Stimulated activated CD8-positive, alpha-beta memory T cell treated with anti-CD3 and anti-CD28 coated beads, Interleukin-4, amount 100 ng/mL, for 24 hours (primary cell): ENCODE measurements around the gene MRPL55.

Source experiments
- DNase-seq: peaks from one replicate; pipeline ENCODE4 v3.0.0-alpha.2; 2020; ENCODE audit warnings: low read depth

Gene MRPL55

DNA sequence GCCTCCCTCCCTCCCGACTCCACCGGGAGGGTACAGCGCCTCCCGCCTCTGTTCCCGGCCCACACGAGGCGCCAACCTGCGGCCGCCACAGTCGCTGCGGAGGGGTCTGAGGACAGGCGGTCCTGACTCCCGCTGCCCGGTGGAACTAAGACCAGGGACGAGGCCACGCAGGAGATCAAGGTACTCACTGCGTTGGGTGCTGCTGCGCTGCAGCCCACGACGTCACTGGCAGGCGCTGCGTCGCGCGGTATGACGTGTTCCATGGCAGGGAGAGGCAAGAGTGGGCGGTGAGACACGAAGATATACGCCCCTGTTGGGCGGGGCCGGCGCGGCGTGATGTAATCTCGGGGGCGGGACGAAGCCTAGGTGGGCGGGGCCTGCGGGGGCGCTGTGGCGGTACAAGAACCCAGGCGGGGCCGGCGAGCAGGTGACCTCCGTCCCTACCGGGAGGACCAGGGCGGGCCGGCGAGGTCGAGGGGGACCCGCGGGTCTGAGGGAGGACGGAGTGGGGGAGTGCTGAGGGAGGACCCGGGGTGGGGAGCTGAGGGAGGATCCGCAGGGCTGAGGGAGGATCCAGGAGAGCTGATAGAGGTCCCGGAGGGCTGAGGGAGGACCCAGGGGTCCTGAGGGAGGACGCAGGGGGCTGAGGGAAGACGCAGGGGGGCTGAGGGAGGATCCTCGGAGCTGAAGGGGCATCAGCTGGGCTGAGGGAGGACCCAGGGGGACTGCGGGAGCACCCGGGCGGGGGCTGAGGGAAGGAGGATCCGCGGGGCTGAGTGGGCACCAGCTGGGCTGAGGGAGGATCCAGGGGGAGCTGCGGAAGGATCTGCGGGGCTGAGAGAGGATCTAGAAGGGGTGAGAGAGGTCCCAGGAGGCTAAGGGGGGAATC, at the start of gene MRPL55:
TSS of gene MRPL55 (minus strand) at position 227 of the 889 bp plus-strand sequence. CDS start 1,039 bp downstream, outside the sequence.
- DNase-seq, result peak; percentile 97

DNA sequence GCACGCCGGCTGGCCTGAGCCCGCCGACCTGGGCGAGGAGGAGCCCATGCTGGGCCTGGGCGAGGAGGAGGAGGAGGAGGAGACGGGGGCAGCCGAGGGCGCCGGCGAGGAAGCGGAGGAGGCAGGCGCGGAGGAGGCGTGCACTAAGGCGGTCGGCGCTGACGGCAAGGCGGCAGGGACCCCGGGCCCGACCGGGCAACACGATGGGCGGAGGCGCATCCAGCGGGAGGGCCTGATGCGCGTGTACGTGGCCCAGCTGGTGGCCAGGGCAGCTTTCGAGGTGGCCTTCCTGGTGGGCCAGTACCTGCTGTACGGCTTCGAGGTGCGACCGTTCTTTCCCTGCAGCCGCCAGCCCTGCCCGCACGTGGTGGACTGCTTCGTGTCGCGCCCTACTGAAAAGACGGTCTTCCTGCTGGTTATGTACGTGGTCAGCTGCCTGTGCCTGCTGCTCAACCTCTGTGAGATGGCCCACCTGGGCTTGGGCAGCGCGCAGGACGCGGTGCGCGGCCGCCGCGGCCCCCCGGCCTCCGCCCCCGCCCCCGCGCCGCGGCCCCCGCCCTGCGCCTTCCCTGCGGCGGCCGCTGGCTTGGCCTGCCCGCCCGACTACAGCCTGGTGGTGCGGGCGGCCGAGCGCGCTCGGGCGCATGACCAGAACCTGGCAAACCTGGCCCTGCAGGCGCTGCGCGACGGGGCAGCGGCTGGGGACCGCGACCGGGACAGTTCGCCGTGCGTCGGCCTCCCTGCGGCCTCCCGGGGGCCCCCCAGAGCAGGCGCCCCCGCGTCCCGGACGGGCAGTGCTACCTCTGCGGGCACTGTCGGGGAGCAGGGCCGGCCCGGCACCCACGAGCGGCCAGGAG, 49.3 kb upstream of the MRPL55 start:
- DNase-seq, result no peak

- DNase-seq, result no peak
Observed at GRCh38 chr1:228157729-228158126, 48.6 kb upstream of the MRPL55 start.

DNA sequence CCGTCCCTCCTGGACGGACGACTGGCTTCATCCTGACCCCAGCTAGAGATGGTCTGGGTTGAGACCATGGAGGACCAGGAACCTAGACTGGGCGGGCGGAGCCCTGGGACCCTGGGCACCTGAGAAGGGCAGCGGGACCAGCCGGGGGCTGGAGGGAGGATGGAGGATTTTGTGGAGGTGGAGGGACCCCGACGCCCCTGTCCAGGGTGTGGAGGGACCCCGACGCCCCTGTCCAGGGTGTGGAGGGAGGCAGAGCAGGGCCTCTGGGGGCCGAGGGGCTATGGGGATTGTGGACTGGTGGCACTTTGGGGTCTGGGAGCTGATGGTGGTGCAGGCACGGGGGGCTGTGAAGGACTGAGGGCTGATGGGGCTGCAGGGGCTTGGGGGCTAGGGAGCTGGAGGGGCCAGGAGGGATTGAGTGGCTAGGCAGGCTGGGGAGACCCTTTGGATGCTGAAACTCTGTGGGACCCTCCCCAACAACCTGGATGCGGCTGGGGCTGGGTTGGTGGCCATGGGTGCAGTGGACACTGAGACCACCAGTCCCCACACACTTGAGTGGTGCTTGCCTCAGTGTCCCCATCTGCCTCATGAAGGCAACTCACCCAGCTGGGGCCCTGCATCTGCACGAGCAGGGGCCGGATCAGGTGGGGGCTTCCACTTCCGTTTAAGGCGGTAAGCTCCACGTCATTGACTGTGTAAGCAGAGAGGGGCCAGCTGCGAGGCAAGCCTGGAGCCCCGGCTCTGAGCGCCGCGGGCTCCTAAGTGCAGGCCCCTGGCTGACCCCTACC, 48.0 kb upstream of the MRPL55 start:
- no peak for DNase-seq

- no peak for DNase-seq
Observed at GRCh38 chr1:228156515-228156881, 47.4 kb upstream of the MRPL55 start.

GRCh38 chr1:228155596-228156514, 46.8 kb upstream of the MRPL55 start:
- no peak for DNase-seq

DNA sequence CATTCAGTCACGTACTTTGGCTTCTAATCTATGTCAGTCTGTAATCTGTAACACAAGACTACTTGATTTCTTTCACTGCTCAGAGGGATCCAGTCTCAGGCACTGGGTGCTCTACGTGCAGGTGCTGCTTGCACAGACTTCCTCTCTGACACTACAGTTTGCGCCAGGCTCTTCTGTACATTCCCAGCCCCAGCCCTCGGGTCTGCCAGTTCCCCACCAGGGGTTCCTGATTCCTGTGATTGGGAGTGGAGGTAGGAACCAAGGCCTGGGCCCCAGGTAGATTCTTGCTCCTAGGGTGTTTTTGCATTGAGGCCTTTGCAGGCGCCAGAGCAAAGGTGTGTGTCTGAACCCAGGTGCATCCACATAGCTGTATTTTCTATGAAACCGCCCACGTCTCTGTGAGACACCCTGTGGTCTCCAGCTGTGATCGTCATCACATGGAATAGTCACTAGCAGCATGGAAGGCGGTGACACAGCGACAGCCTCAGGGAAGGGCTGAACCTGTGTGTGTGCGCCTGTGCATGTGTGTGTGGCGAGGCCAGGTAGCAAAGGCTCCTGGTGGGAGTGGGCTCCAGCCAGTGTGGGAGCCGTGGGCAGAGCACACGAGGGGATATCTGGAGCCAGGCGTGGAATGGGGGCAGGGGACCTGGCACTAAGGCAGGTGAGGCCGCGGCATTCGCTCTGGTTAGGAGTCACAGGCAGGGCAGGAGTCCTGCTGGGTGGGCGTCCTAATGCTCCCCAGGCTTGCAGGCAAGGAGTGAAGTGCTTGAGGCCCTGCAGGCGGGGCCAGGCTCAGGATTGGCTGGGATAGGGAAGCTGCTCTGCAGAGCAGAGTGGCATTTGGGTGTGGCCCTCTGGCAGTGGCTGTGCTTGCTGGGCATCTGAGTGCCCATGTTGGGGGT, 45.8 kb upstream of the MRPL55 start:
- DNase-seq, result no peak

GRCh38 chr1:228154021-228154669, 45.0 kb upstream of the MRPL55 start:
- DNase-seq, result no peak

GRCh38 chr1:228152918-228153258, 43.8 kb upstream of the MRPL55 start:
- no peak for DNase-seq

DNA sequence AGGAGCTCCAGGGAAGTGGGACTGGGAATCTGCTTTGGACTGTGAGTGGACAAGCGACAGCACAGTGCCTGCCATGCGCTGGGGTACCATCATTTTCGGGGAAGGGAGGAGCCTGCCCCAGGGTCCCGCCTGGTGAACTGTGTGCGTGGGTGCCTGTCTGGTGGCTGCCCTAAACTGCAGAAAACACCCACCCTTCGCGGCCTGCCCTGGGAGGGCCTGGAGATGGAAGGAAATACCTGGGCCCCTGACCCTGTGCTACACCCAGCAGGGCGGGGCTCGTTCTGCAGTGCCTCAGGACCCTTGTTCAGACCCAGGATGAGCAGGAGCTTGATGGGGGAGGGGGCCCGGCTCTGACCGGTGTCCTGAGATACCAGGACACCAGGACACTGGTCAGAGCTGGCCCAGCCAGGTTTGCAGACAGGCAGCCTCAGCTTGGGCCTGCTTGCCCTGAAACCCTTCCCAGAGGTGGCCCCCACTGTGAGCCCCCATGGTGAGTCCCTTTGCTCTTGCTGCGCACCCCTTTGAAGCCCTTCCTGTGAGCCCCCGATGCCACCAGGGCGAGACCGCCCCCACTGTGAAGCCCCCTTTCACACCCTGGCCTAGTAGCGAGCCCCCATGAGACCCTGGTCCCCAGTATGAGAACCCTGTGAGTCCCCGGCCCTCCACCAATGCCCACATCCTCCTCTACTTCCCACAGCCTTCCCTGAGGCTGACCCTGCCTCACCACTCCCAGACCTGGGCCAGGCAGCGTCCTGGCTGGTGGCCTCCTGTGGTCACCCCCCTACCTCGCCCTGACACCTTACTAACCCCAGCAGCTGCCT, 43.2 kb upstream of the MRPL55 start:
- DNase-seq, result no peak

DNA sequence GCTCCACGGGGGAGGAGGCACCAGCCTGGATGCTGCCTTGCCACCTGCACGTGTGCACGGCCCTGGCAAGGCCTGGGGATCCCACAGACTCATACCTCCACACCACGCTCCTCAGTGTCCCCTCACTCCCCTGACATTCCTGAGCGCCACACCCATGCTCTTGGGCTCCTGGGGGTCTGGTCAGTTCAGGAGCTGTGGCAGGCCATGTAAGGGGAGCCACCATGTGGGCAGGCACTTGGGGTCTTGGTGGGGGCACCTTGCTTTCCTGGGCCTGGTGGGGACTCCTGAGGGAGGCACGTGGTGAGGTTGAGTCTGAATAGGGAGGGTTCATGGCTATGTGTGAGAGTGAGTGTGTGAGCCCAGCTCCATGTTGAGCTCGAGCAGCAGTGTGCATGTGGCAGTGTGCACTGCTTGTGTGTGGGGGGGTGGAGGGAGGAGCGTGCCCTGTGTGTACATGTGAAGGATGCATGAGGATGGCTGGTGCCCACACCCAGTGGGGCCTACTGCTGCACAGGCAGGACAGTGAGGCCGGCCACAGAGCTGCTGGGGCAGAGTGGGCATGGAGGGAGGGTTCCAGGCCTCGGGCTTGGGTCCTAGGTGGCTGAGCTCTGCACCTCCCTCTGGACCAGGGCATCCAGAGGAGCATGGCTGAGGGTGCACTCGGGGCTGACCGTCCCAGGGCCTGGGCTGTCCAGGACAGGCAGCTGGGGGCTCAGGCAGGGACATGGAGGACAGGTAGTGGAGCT, 42.3 kb upstream of the MRPL55 start:
- DNase-seq, result no peak

DNA sequence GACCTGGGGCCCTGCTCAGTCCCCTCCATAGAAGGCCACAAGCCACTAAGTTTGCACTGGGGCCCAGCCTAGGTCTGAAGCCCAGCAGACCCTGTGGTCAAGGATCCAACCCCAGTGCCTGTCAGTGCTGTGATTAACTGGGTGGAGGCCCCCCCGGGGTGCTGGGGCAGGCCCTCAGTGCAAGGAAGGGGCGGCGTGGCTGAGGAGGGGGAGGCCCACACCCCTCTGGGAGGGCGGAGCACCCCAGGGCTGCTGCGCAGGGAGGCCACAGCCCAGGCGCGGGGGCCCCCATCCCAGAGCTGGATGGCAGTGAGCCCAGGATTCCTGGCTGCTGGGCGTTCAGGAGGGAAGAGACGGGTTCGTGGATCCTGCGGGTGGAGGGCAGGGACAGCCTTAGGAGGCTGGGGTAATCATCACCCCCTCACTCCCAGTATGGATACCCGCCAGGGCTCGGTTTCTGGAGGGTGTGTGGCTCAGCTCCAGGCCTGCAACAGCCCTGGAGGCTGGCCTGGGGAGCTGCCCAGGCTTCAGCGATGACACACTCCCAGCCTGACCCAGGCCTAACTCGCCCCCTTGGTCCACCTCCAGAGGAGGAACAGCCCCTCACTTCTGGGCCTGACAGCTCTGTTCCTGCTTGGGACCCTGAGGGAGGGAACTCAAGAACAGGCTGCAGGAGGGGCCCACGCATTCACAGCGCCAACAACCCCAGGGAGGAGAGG, 41.5 kb upstream of the MRPL55 start:
- DNase-seq, result no peak

- DNase-seq, result no peak
Observed at GRCh38 chr1:228150120-228150460, 41.0 kb upstream of the MRPL55 start.

DNA sequence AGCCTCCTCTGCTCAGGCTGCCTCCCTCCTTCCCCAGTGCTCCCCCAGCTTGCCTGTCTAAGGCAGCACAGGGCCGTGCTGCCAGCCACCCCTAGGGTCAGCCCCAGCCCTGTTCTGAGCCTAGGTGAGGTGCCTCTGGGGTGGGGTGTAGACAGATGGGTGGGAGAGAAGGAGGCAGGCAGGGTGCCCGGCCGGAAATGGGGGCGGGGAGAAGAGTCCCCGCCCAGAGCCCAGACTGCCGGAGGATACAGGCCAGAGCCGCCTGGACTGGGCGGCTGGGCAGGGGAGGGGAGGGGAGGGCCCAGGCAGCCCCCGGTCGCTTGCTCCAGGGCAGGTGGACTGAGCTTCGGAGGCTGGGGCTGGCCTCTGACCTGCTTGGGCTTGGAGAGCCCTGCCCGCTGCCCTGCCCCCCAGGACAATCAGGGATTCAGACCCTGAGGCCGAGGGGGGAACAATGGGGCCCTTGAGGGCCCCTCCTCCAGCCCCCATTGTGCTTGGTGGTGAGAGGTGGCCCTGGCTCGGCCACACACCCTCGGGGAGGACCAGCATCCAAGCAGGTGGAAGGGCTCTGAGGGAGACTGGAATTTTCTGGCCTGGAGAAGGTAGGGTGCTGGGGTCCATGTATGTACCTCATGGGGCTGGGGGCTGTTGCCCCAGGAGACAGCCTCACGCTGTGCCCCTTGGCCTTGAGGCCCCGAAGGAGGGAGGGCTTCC, 40.5 kb upstream of the MRPL55 start, which contains the start of gene GJC2:
TSS of gene GJC2 (plus strand) at position 525 of the 714 bp plus-strand sequence. CDS start 7,829 bp downstream, outside the sequence.
- DNase-seq, result no peak

DNA sequence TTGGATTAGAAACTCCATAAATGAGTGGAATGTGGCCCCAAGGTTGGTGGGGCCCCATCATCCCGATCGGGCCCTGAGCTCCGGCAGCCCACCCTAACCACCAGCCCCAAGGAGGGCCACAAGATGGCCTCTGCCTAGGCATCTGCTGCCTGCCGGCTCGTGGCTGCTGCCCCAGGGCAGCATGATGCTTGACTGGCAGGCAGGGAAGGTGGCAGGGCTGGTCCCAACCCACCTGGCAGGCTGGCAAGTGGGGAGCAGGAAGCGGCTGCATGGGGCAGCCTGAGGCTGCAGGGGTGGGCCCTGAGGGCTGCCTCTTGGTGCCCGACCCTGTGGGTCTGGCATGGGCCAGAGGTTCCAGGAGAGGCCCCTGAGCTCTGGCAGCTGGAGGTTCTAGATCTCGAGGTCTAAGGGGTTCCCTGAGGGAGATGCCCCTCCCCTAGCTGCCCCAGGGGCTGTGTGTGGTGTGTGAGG, 39.9 kb upstream of the MRPL55 start:
- no peak for DNase-seq

DNA sequence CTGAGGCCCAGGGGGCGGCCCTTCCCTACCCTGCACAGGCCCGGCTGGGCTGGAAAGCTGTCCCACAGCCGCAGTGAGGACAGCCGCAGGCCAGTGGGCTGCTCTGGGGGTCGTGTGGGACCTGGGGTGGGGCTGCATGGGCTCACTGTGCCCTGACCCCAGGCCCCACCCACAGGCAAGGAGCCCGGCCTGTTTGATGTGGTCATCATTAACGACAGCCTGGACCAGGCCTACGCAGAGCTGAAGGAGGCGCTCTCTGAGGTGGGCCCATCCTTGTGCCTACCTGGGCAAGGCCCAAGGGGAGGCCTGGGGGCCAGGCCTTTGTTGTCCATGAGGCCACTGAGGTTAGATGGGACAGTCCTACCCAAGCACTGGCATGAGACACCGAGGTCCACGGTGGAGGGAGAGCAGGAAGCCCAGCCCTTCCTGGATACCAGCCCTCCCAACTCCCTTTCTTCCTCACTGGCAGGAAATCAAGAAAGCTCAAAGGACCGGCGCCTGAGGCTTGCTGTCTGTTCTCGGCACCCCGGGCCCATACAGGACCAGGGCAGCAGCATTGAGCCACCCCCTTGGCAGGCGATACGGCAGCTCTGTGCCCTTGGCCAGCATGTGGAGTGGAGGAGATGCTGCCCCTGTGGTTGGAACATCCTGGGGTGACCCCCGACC, 39.2 kb upstream of the MRPL55 start:
- no peak for DNase-seq
